H9 (cell line): Measurements from ENCODE around the gene RALGAPA2. TPM values are rescaled to one million over a fixed set of nuclear protein-coding genes. Genes with fewer than 3 reads are reported as not detected.

Source experiments
- DNase-seq: peaks from one replicate; pipeline ENCODE4 v3.0.0-alpha.2; 2017
- H2AFZ ChIP-seq: one replicate; pipeline ENCODE4 v1.6.1; 2013; ENCODE audit warnings: mild to moderate bottlenecking, low read length, control low read depth, moderate library complexity
- H2AK5ac ChIP-seq: 2 replicates; pipeline ENCODE4 v1.6.1; 2013; ENCODE audit warnings: low read length, control low read depth, mixed read lengths; ENCODE audit not compliant: insufficient read length
- H2BK120ac ChIP-seq: one replicate; pipeline ENCODE4 v1.6.1; 2013; ENCODE audit warnings: low read depth, mild to moderate bottlenecking, low read length, control low read depth, inconsistent platforms; ENCODE audit not compliant: poor library complexity, severe bottlenecking
- H2BK12ac ChIP-seq: 2 replicates; pipeline ENCODE4 v1.6.1; 2013; ENCODE audit warnings: low read length, control low read depth, mixed read lengths, low read depth; ENCODE audit not compliant: insufficient read length
- H2BK15ac ChIP-seq: 2 replicates; pipeline ENCODE4 v1.6.1; 2013; ENCODE audit warnings: low read depth, low read length, control low read depth
- H2BK20ac ChIP-seq: one replicate; pipeline ENCODE4 v1.6.1; 2013; ENCODE audit warnings: low read depth, mild to moderate bottlenecking, low read length, control low read depth, inconsistent platforms; ENCODE audit not compliant: poor library complexity, severe bottlenecking
- H2BK5ac ChIP-seq: 2 replicates; pipeline ENCODE4 v1.6.1; 2013; ENCODE audit warnings: low read length, control low read depth, mixed read lengths; ENCODE audit not compliant: insufficient read length
- H3K14ac ChIP-seq: 2 replicates; pipeline ENCODE4 v1.6.1; 2013; ENCODE audit warnings: low read length, control low read depth; ENCODE audit not compliant: insufficient read depth
- H3K18ac ChIP-seq: 2 replicates; pipeline ENCODE4 v1.6.1; 2013; ENCODE audit warnings: low read depth, mild to moderate bottlenecking, mixed read lengths, low read length, control low read depth; ENCODE audit not compliant: insufficient read length
- H3K23ac ChIP-seq: 2 replicates; pipeline ENCODE4 v1.6.1; 2013; ENCODE audit warnings: low read length, control low read depth, mixed read lengths, low read depth; ENCODE audit not compliant: insufficient read length
- H3K23me2 ChIP-seq: 2 replicates; pipeline ENCODE4 v1.6.1; 2013; ENCODE audit warnings: low read depth, mild to moderate bottlenecking, mixed read lengths, low read length, control low read depth; ENCODE audit not compliant: insufficient read length, poor library complexity, severe bottlenecking
- H3K27ac ChIP-seq: 2 replicates; pipeline ENCODE4 v1.5.1; 2013; ENCODE audit warnings: low read length, control low read depth, mixed read lengths, low read depth; ENCODE audit not compliant: insufficient read length
- H3K27me3 ChIP-seq: 2 replicates; pipeline ENCODE4 v1.6.1; 2013; ENCODE audit warnings: low read length, control low read depth, inconsistent platforms; ENCODE audit not compliant: insufficient read depth
- H3K4ac ChIP-seq: 2 replicates; pipeline ENCODE4 v1.6.1; 2013; ENCODE audit warnings: low read depth, mild to moderate bottlenecking, control low read depth, inconsistent platforms, low read length, moderate library complexity
- H3K4me1 ChIP-seq: 2 replicates; pipeline ENCODE4 v1.6.1; 2013; ENCODE audit warnings: low read length, control low read depth, inconsistent platforms; ENCODE audit not compliant: insufficient read depth
- H3K4me2 ChIP-seq: 2 replicates; pipeline ENCODE4 v1.6.1; 2013; ENCODE audit warnings: low read length, control low read depth, mixed read lengths; ENCODE audit not compliant: insufficient read length, insufficient read depth
- H3K56ac ChIP-seq: 2 replicates; pipeline ENCODE4 v1.6.1; 2013; ENCODE audit warnings: low read depth, mild to moderate bottlenecking, mixed read lengths, low read length, control low read depth; ENCODE audit not compliant: insufficient read length
- H3K79me1 ChIP-seq: 2 replicates; pipeline ENCODE4 v1.6.1; 2013; ENCODE audit warnings: low read depth, mild to moderate bottlenecking, moderate library complexity, low read length, control low read depth, inconsistent platforms; ENCODE audit not compliant: insufficient read depth, poor library complexity, severe bottlenecking
- H3K79me2 ChIP-seq: 2 replicates; pipeline ENCODE4 v1.6.1; 2013; ENCODE audit warnings: low read length, control low read depth, inconsistent platforms; ENCODE audit not compliant: insufficient read depth
- H3K9ac ChIP-seq: 2 replicates; pipeline ENCODE4 v1.6.1; 2013; ENCODE audit warnings: low read length, control low read depth, mixed read lengths; ENCODE audit not compliant: insufficient read length; ENCODE audit errors: extremely low read depth
- H3K9me3 ChIP-seq: one replicate; pipeline ENCODE4 v1.6.1; 2013; ENCODE audit warnings: low read depth, low read length, inconsistent platforms; ENCODE audit not compliant: control insufficient read depth
- H3T11ph ChIP-seq: one replicate; pipeline ENCODE4 v1.6.1; 2013; ENCODE audit warnings: mild to moderate bottlenecking, low read length, control low read depth, inconsistent platforms
- H4K20me1 ChIP-seq: one replicate; pipeline ENCODE4 v1.6.1; 2013; ENCODE audit not compliant: control insufficient read depth, insufficient read length, insufficient read depth
- H4K5ac ChIP-seq: 2 replicates; pipeline ENCODE4 v1.6.1; 2013; ENCODE audit warnings: low read depth, mild to moderate bottlenecking, mixed read lengths, low read length, control low read depth; ENCODE audit not compliant: insufficient read length
- H4K8ac ChIP-seq: replicated peaks from 2 replicates; pipeline ENCODE4 v1.6.1; 2013; ENCODE audit warnings: low read length, control low read depth, mixed read lengths, low read depth; ENCODE audit not compliant: insufficient read length
- H4K91ac ChIP-seq: 2 replicates; pipeline ENCODE4 v1.6.1; 2013; ENCODE audit warnings: low read depth, mild to moderate bottlenecking, moderate library complexity, mixed read lengths, low read length, control low read depth; ENCODE audit not compliant: insufficient read length
- H3K27ac Mint-ChIP-seq, 3 experiments: 2 replicates in 2 of 3; 3 replicates in 1 of 3; pipeline ENCODE4 v1.8.0; 2020 to 2021; ENCODE audit warnings: mixed read lengths in 3 of 3, mild to moderate bottlenecking in 1 of 3, moderate library complexity in 1 of 3
- H3K27me3 Mint-ChIP-seq: 2 replicates; pipeline ENCODE4 v1.8.0; 2021; ENCODE audit warnings: low read depth, mild to moderate bottlenecking, moderate library complexity, mixed read lengths
- H3K36me3 Mint-ChIP-seq, 3 experiments: 2 replicates in 2 of 3; 3 replicates in 1 of 3; pipeline ENCODE4 v1.8.0; 2020 to 2021; ENCODE audit warnings: low read depth in 3 of 3, mixed read lengths in 3 of 3; ENCODE audit not compliant: insufficient read depth in 1 of 3
- H3K4me1 Mint-ChIP-seq, 2 experiments: 2 replicates each; pipeline ENCODE4 v1.8.0; 2020; ENCODE audit warnings: mixed read lengths in 2 of 2
- H3K4me3 Mint-ChIP-seq, 2 experiments: 2 replicates in 1 of 2; 3 replicates in 1 of 2; pipeline ENCODE4 v1.8.0; 2020 to 2021; ENCODE audit warnings: mild to moderate bottlenecking in 2 of 2, mixed read lengths in 2 of 2, moderate library complexity in 1 of 2
- H3K9me3 Mint-ChIP-seq, 2 experiments: 2 replicates in 1 of 2; 3 replicates in 1 of 2; pipeline ENCODE4 v1.8.0; 2020; ENCODE audit warnings: mild to moderate bottlenecking in 2 of 2, mixed read lengths in 2 of 2, moderate library complexity in 1 of 2
- WGBS: extraction: QIAGEN DNeasy Blood & Tissue Kit; methylation state at CpG from one replicate; pipeline ENCODE4 v1.1.7; 2013; ENCODE audit warnings: missing lambda C conversion rate, low lambda C conversion rate, mixed read lengths; ENCODE audit not compliant: insufficient read length; ENCODE audit errors: extremely low coverage; 5-methylcytosine and 5-hydroxymethylcytosine counted together
- total RNA-seq: library from RNA; stranded (reverse); gene quantifications from 2 replicates; pipeline ENCODE4 v1.2.1, GENCODE V29; 2021
- TF ChIP-seq, protein P1 (sequence below): fragments of 200-600 bp; sonication (generic); conservative IDR thresholded peaks from 3 replicates; pipeline ENCODE4 v1.8.0; 2021; ENCODE audit warnings: antibody characterized with exemption, mild to moderate bottlenecking

Gene RALGAPA2
- total RNA-seq, 1 experiment from 2014 or later = 16.6 TPM

DNA sequence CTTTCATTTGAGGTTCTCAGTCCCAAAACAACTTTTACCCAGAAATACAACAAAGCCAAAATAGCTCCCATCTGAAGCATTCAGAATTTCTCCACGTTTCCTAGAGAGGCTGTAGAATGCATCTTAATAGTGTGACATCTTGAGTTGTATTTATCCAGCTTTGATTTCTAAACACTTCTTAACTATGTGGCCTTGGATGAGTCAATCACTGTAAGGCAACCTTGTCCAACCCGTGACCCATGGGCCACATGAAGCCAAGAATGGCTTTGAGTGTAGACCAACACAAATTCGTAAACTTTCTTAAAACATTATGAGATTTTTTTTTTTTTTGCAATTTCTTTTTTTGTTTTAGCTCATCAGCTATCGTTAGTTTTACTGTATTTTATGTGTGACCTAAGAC, 108.1 kb downstream of the RALGAPA2 start:
- Histone ChIP-seq H2AK5ac (no peak overlapping the region), H3K4ac (no peak overlapping the region), H3K4me2 (no peak overlapping the region), H2AFZ (no peak overlapping the region), H3K27me3 (no peaks in the 10 kb centered on the region), H4K91ac (no peak overlapping the region), H3K4me1 (no peaks in the 10 kb centered on the region), H4K8ac (no peak overlapping the region), H3K23me2 (no peaks in the 10 kb centered on the region), H3K79me1 (no peaks in the 10 kb centered on the region), H3K27ac (no peak overlapping the region), H3K9ac (no peak overlapping the region), H2BK15ac (no peak overlapping the region), H2BK120ac (no peak overlapping the region), H3K14ac (no peak overlapping the region), H2BK12ac (no peak overlapping the region), H3T11ph (no peak overlapping the region), H4K5ac (no peak overlapping the region), H3K18ac (no peak overlapping the region), H3K56ac (no peak overlapping the region), H3K9me3 (no peaks in the 10 kb centered on the region), H3K79me2 (no peaks in the 10 kb centered on the region), H3K23ac (no peak overlapping the region), H2BK20ac (no peak overlapping the region), H4K20me1 (no peaks in the 10 kb centered on the region), H2BK5ac (no peak overlapping the region)
- WGBS = no CpG with 5 or more reads among the region's 4 CpGs
- TF ChIP-seq, protein P1, sequence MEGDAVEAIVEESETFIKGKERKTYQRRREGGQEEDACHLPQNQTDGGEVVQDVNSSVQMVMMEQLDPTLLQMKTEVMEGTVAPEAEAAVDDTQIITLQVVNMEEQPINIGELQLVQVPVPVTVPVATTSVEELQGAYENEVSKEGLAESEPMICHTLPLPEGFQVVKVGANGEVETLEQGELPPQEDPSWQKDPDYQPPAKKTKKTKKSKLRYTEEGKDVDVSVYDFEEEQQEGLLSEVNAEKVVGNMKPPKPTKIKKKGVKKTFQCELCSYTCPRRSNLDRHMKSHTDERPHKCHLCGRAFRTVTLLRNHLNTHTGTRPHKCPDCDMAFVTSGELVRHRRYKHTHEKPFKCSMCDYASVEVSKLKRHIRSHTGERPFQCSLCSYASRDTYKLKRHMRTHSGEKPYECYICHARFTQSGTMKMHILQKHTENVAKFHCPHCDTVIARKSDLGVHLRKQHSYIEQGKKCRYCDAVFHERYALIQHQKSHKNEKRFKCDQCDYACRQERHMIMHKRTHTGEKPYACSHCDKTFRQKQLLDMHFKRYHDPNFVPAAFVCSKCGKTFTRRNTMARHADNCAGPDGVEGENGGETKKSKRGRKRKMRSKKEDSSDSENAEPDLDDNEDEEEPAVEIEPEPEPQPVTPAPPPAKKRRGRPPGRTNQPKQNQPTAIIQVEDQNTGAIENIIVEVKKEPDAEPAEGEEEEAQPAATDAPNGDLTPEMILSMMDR = no peak
- no peak for DNase-seq
- H3K9me3 Mint-ChIP-seq = no peaks in the 10 kb centered on the region
- H3K27me3 Mint-ChIP-seq = no peaks in the 10 kb centered on the region
- H3K4me1 Mint-ChIP-seq = peaks cover 7% of the 10 kb centered on the region in 2 experiments
- H3K27ac Mint-ChIP-seq = no peak overlapping the region
- H3K4me3 Mint-ChIP-seq = no peak overlapping the region
- peaks cover 0 to 4% (median 0%) of the 10 kb centered on the region in 3 experiments; a peak in 1 of 7 replicates for H3K36me3 Mint-ChIP-seq
